Hindlimb muscle (tissue), 1 donor: ENCODE data around the gene NECAB2. TPM values are rescaled to one million over a fixed set of nuclear protein-coding genes. Genes with fewer than 3 reads are reported as not detected.
A peak's percentile ranks its signal among the peaks of the same experiment; 100 is the strongest.

Experiments used
- DNase-seq: peaks from one replicate; pipeline ENCODE4 v3.0.0-alpha.2; 2013
- polyA plus RNA-seq: library from polyadenylated mRNA; unstranded; fragments of 120-200 nt; gene quantifications from one replicate; pipeline ENCODE4 v1.2.1, GENCODE V29; 2013; ENCODE audit not compliant: insufficient read length

The NECAB2 gene
- 0.45 TPM for polyA plus RNA-seq

DNA sequence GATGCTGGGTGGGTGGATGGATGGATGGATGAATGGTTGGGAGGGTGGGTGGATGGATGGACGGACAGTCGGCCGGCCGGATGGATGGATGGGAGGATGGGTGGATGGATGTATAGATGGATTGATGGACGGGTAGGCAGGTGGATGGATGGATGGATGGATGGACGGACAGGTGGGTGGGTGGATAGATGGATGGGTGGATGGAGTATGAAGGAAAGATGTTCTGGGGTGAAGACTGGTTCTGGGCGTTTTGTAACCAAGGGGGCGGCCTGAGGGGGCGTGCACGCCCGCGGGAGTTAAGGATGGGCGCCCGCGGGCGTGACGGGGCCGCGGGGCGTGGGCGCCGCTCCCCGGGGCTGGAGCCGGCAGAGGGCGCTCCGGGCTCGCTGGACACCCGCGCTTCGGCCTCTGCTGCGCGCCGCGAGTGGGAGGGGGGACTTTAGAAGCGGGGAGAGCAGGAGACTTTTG is at the start of gene NECAB2:
Gene NECAB2, plus strand, starts transcription at position 407 of the 468 bp plus-strand sequence. CDS start 405 bp downstream, outside the sequence.
- DNase-seq: peak; percentile 45

GRCh38 chr16:83920894-83921491 is 47.1 kb upstream of the NECAB2 start:
- no peak for DNase-seq

GRCh38 chr16:83923581-83924365 is 44.3 kb upstream of the NECAB2 start:
- no peak for DNase-seq

- DNase-seq: no peak
Observed at GRCh38 chr16:83924686-83925085, 43.4 kb upstream of the NECAB2 start.

DNA sequence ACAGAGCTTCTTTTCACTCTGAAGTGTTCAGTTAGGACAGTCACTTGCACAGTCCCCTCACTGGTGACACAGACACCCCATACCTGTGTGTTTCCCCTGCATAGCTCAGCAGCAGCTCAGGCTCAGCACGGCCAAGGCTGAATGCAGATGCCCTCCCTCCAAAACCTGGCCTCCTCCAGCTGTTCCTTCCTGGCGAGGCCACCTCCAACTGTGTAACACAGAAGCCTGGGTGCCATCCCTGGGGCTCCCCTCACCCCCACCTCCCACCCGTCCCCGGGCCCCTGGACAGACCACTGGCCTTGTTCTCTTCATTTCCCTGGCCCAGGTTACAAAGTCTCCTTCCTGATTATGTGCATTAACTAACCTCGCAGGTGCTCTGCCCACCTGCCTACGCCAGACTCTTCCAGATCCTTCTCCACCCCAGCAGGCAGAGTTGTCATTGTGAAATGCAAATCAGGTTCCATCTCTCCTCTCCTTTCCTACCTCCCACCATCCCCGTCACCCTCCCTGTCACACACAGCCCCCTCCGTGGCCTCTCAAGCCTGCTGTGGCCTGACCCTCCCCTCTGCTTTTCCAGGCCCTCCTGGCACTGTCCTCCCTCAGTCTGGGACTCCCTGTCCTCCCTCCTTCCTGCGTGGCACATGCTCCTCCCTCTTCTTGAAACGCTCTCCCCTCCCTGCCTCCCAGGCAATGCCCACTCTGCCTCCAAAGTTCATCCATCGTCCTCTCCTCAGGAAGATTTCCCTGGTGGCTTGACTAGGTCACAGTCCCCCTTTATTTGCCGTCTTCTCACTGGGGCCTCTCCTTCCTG is 42.7 kb upstream of the NECAB2 start:
- DNase-seq: no peak

- no peak for DNase-seq
Observed at GRCh38 chr16:83925957-83926725, 41.9 kb upstream of the NECAB2 start.

DNA sequence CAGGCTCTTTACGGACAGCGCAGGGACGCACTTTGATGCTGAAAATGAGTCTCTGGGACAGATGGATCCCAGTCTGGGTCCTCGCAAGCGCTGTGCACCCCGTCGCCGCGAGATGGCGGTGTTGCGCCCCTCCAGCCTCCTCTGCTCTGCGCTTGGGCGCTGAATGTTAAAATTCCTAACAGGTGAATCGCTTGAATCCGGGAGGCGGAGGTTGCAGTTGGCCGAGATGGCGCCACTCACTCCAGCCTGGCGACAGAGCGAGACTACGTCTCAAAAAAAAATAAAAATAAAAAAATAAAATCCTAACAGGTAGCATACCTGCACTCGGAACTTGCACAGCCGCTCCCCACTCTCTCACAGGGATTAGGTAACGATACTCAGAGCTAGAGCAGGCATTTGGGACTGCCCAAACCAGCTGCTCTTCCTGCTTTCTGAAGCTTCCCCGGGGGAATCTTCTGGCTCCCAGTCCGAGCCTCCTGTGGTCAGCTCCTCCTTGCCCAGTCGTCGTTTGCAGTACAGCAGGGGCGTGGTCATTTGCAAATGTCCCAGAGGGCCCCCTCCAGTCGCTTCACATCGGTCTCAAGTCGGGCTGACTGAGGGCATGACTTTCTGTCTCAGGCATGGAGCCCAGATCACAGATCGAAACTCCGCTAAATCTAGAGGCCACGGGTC is 41.2 kb upstream of the NECAB2 start:
- peak; percentile 61 for DNase-seq

DNA sequence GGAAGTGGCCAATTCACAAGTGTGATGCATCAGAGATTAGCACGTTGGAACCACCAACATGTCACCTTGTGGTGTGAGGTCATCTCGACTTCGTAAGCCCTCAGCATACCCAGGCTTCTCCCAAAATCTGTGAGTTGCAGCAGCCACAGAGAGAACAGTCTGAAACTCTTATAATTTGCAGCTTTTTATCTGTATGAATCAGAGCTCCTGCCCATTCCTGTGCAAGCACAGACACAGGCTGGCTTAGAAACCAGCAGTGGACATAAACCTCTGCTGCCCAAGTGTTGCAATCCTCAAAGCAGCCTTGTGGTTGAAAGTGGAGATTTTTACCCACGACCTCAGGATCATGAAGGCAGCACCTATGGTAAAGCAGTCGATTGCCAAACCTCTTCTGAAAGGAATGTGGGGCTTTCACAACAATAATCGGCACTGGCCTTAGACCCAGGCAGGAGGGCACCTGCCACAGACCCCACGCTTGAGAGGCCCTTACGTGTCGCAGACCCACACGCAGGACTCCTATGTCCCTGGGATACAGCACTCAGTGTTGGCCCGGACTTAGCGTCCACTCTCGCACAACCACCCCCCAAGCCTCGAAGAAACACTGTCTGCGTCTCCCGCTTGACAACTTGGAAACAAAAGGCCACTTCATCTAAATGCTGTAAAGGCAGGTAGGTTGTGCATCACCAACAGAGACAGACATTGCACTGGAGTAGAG is 39.5 kb upstream of the NECAB2 start:
- DNase-seq: no peak

DNA sequence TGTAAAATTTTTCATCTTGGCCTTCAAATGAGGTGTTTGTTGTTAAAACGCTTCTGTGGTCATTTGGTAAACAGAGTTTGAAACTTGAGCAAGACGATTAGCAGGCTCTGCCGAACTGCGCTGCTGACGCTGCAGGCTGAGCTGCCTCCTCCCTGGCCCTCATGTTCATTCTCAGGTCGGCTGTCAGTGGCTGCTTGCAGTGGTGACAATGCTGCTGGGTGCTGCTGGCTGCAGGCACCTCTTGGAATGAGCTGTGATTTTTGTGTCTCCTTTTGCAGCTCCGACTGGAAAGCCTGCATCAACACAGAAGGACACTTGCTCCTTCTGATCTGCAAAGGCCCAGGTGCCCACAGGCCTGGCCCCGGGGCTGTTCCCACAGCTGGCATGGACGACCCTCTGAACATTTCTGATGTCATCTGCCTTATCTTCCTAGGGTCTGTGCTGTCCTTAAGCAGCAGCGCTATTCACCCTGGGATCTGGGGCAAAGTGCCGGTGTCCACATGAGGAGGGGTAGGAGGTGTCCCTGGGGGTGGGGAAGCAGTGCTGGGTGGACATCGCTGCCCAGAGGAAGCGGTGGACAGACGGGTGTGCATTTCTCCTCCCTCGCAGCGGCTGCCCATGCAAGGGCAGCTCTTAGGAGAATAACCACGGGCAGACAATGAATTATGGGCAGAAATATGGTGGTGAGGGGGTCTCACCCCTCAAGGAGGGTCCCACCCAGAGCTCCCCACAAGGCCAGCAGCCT is 38.1 kb upstream of the NECAB2 start:
- DNase-seq: no peak

- no peak for DNase-seq
Observed at GRCh38 chr16:83930730-83931500, 37.1 kb upstream of the NECAB2 start.

- DNase-seq: no peak
Observed at GRCh38 chr16:83931556-83931955, 36.5 kb upstream of the NECAB2 start.

GRCh38 chr16:83932304-83932703 is 35.7 kb upstream of the NECAB2 start:
- DNase-seq: no peak

- DNase-seq: no peak
Observed at GRCh38 chr16:83932955-83933673, 34.9 kb upstream of the NECAB2 start.

DNA sequence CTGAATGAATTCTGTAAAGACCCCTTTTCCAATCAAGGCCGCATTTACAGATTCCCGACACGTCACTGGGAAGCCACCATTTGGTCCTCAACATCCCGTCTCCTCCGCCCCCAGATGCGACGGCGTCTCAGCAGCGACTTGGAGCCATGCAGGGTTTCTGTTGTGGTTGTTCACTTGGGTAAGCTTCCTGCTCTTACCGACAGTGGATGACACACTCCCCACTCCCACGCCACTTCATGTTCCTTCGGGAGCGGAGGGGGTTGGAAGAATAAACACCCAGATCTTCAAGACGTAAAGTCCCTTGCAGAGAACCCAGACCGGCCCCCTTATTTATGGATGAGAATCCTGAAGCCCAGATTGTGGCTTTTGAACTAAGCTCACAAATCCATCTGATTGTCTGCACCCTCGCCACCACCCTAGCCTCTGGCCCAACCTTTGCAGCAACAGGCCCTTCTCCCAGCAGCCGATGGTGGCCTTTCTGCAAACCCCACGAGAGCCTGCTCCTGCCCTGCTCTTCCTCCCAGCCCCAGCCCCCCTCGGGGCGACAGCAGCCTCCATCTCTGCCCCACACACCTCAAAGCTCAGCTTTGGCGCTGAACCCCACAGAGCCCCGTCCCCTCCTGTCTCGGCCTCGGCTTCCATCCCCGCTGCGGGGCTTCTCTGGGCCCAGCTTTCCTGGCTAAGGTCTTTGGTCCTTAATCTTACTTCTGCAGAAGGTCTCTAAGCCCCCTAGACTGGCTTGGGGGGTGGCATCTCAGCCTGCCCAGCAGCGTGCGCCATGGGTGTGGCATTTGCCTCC is 34.0 kb upstream of the NECAB2 start:
- DNase-seq: no peak

DNA sequence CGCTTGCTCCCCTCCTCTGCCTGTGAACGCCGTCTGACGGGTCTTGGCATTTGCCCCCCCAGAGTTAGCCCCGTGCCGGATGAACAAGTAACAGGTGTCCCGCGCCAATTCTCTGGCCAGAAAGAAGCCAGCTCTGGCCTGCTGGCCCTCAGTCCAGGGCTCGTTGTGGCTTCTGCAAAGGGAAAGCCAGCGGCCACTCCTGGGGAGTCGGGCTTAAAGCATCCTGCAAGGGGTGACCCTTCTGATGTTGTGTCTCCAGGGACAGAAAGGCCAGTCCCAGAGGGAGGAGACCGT is 33.4 kb upstream of the NECAB2 start:
- no peak for DNase-seq

DNA sequence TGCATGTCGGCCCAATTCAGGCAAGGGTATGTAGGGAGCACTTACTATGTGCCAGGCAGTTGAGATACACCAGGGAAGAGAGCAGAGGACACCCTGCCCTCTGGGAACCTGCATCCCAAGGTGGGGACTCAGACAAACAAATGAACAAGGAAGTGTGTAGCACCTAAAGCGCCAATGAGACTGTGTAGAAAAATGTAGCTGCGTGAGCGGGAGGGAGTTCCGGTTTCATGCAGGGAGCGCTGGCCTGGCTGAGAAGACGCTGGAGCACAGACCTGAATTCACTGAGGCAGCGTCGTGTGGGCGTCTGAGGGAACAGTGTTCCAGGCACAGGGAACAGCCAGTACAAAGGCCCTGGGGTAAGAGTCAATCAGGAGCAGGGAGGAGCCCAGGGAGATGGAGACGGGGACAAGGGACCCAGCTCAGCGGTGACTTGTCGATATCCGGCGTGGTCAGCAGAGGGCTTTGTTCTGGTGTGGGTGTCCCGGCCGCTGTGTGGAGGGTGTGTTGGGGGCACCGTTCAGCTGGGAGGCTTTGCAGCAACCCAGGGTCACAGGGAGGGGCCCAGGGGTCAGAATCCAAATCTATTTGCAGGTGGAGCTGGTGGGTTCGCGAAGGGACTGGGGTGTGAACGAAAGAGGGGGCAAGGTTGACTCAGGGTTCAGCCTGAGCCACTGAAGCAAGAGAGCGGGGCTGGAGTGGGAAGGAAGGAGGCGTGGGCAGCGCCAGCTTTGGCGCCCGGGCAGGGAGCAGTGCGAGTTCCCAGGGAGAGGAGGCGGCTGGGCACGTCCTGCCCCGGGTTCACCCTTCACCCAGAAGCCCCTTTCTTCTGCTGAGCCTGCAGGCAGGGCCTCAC is 32.8 kb upstream of the NECAB2 start:
- DNase-seq: no peak

DNA sequence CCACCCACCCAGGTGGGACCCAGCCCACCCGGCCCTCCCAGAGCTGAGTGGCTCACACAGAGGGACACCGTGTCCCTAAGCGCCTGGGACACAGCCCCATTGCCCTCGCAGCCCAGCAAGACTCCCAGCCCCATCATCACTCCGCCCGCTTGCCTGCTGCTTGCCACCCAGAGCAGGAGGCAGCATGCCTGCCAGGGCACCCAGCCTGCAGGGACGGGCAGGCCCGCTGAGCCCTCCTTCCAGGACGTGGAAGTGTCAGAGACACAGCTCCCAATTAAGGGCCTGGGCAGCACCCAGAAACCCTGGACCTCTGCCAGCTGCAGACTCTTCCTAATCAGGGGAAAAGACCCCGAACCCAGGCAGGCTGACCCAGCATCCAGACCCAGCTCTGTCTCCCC is 32.2 kb upstream of the NECAB2 start:
- DNase-seq: no peak
